MM.1S (cell line): ENCODE data around the gene RASL10A.

Experiments used
- DNase-seq: peaks from one replicate; pipeline ENCODE4 v3.0.0-alpha.2; 2015
- H2AFZ ChIP-seq: fragments of 300-600 bp; sonication (generic); 2 replicates; pipeline ENCODE4 v1.6.0; 2016; ENCODE audit warnings: antibody characterized with exemption, low read length
- H3F3A ChIP-seq: fragments of 300-600 bp; sonication (generic); 2 replicates; pipeline ENCODE4 v1.6.1; 2016; ENCODE audit warnings: mild to moderate bottlenecking, antibody characterized with exemption, low read length, moderate library complexity, mixed read lengths; ENCODE audit not compliant: insufficient read depth
- H3K27ac ChIP-seq: fragments of 300-600 bp; sonication (generic); 2 replicates; pipeline ENCODE4 v1.5.1; 2016; ENCODE audit warnings: mild to moderate bottlenecking, low read length
- H3K27me3 ChIP-seq: fragments of 300-600 bp; sonication (generic); replicated peaks from 2 replicates; pipeline ENCODE4 v1.6.0; 2016; ENCODE audit warnings: low read length; ENCODE audit not compliant: insufficient read depth
- H3K36me3 ChIP-seq: fragments of 300-600 bp; sonication (generic); replicated peaks from 2 replicates; pipeline ENCODE4 v1.6.1; 2016; ENCODE audit warnings: mild to moderate bottlenecking, low read length, mixed read lengths; ENCODE audit not compliant: insufficient read depth
- H3K4me1 ChIP-seq: fragments of 300-600 bp; sonication (generic); 2 replicates; pipeline ENCODE4 v1.6.1; 2016; ENCODE audit warnings: low read length, mixed read lengths
- H3K4me2 ChIP-seq: fragments of 300-600 bp; sonication (generic); 2 replicates; pipeline ENCODE4 v1.6.0; 2016; ENCODE audit warnings: low read depth, low read length
- H3K4me3 ChIP-seq: fragments of 300-600 bp; sonication (generic); 2 replicates; pipeline ENCODE4 v1.5.1; 2016; ENCODE audit warnings: low read length, mixed read lengths
- H3K79me2 ChIP-seq: fragments of 300-600 bp; sonication (generic); 2 replicates; pipeline ENCODE4 v1.6.1; 2016; ENCODE audit warnings: mixed run types, low read length, mixed read lengths
- H3K9ac ChIP-seq: fragments of 300-600 bp; sonication (generic); 2 replicates; pipeline ENCODE4 v1.6.1; 2016; ENCODE audit warnings: low read length, mixed read lengths
- H3K9me2 ChIP-seq: fragments of 300-600 bp; sonication (generic); replicated peaks from 2 replicates; pipeline ENCODE4 v1.6.1; 2016; ENCODE audit warnings: mild to moderate bottlenecking, low read length, mixed read lengths; ENCODE audit not compliant: insufficient read depth
- H3K9me3 ChIP-seq: fragments of 300-600 bp; sonication (generic); replicated peaks from 2 replicates; pipeline ENCODE4 v1.6.1; 2016; ENCODE audit warnings: mild to moderate bottlenecking, low read length, mixed read lengths; ENCODE audit not compliant: insufficient read depth
- H4K20me1 ChIP-seq: fragments of 300-600 bp; sonication (generic); 2 replicates; pipeline ENCODE4 v1.6.1; 2016; ENCODE audit warnings: mild to moderate bottlenecking, low read length, moderate library complexity, mixed read lengths; ENCODE audit not compliant: insufficient read depth
- CTCF ChIP-seq: fragments of 300-600 bp; sonication (generic); IDR thresholded peaks from 2 replicates; pipeline ENCODE4 v1.5.1; 2016; ENCODE audit warnings: antibody characterized with exemption, low read length, mixed read lengths
- EZH2 ChIP-seq: fragments of 300-600 bp; sonication (generic); optimal IDR thresholded peaks from 2 replicates; pipeline ENCODE3; 2017; ENCODE audit warnings: low read depth, mild to moderate bottlenecking, antibody characterized with exemption, low read length, mixed read lengths
- EZH2phosphoT487 ChIP-seq: fragments of 300-600 bp; sonication (generic); IDR thresholded peaks from 2 replicates; pipeline ENCODE4 v1.6.1; 2018; ENCODE audit warnings: antibody characterized with exemption, low read length

RASL10A gene

GRCh38 chr22:29329581-29329980 is 14.1 kb upstream of the RASL10A start:
- H3K4me3 ChIP-seq = no peak overlapping the region
- H3K36me3 ChIP-seq = no peaks in the 10 kb centered on the region
- H3K79me2 ChIP-seq = no peaks in the 10 kb centered on the region
- H2AFZ ChIP-seq = no peak overlapping the region
- no peak overlapping the region for H3K9ac ChIP-seq
- H3F3A ChIP-seq = no peaks in the 10 kb centered on the region
- H3K4me1 ChIP-seq = no peaks in the 10 kb centered on the region
- no peaks in the 10 kb centered on the region for H3K9me3 ChIP-seq
- DNase-seq = no peak
- no peak for TF ChIP-seq EZH2phosphoT487
- no peak for TF ChIP-seq EZH2
- no peak for TF ChIP-seq CTCF
- no peaks in the 10 kb centered on the region for H3K27me3 ChIP-seq
- H4K20me1 ChIP-seq = no peaks in the 10 kb centered on the region
- H3K27ac ChIP-seq = no peak overlapping the region
- no peaks in the 10 kb centered on the region for H3K9me2 ChIP-seq
- H3K4me2 ChIP-seq = no peak overlapping the region

GRCh38 chr22:29328566-29329500 is 13.3 kb upstream of the RASL10A start:
- no peak overlapping the region for H3K9ac ChIP-seq
- TF ChIP-seq EZH2 (no peak), EZH2phosphoT487 (no peak), CTCF (no peak)
- H3K27ac ChIP-seq = no peak overlapping the region
- H3K27me3 ChIP-seq = no peaks in the 10 kb centered on the region
- no peaks in the 10 kb centered on the region for H3K79me2 ChIP-seq
- no peak for DNase-seq
- H3K4me1 ChIP-seq = no peaks in the 10 kb centered on the region
- no peaks in the 10 kb centered on the region for H3K9me3 ChIP-seq
- no peaks in the 10 kb centered on the region for H4K20me1 ChIP-seq
- no peaks in the 10 kb centered on the region for H3K36me3 ChIP-seq
- no peaks in the 10 kb centered on the region for H3F3A ChIP-seq
- no peaks in the 10 kb centered on the region for H3K9me2 ChIP-seq
- H2AFZ ChIP-seq = no peak overlapping the region
- no peak overlapping the region for H3K4me2 ChIP-seq
- H3K4me3 ChIP-seq = no peak overlapping the region

DNA sequence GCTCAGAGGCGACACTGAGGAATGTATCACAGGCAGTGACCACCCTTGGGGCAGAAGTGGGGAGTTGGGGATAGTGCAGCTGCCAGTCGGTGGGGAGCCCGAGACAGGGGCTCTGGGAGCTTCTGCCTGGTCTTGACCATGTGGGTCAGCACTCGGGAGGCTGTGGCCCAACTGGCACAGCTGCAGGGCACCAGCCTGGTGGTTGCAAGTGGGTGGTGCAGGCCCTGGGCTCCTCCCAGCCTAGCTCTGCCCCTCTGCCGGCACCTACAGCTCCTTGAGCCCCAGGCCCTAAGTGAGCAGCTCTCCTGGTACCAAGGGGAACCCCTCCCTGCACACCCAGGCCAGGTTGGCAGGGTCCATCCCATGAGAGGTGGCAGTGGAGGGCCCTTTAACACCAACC is 12.6 kb upstream of the RASL10A start:
- no peak overlapping the region for H3K9ac ChIP-seq
- H3K4me3 ChIP-seq = no peak overlapping the region
- no peak for TF ChIP-seq EZH2phosphoT487
- no peak for TF ChIP-seq CTCF
- no peak for TF ChIP-seq EZH2
- no peak overlapping the region for H3K4me2 ChIP-seq
- no peaks in the 10 kb centered on the region for H3K79me2 ChIP-seq
- H3F3A ChIP-seq = no peaks in the 10 kb centered on the region
- H3K36me3 ChIP-seq = no peaks in the 10 kb centered on the region
- H3K27me3 ChIP-seq = no peaks in the 10 kb centered on the region
- DNase-seq = no peak
- no peak overlapping the region for H2AFZ ChIP-seq
- H3K4me1 ChIP-seq = no peaks in the 10 kb centered on the region
- no peak overlapping the region for H3K27ac ChIP-seq
- no peaks in the 10 kb centered on the region for H3K9me3 ChIP-seq
- no peaks in the 10 kb centered on the region for H4K20me1 ChIP-seq
- no peaks in the 10 kb centered on the region for H3K9me2 ChIP-seq
